NOMO-1 treated with DMSO at 0.1 percent for 48 hours (cell line): ENCODE results near the gene SLC26A1.
A peak's percentile ranks its signal among the peaks of the same experiment; 100 is the strongest.

ENCODE experiments used
- DNase-seq: peaks from one replicate; lab custom pipeline; 2025; ENCODE audit not compliant: unreplicated experiment; lab: John Stamatoyannopoulos, UW

Gene SLC26A1

DNA sequence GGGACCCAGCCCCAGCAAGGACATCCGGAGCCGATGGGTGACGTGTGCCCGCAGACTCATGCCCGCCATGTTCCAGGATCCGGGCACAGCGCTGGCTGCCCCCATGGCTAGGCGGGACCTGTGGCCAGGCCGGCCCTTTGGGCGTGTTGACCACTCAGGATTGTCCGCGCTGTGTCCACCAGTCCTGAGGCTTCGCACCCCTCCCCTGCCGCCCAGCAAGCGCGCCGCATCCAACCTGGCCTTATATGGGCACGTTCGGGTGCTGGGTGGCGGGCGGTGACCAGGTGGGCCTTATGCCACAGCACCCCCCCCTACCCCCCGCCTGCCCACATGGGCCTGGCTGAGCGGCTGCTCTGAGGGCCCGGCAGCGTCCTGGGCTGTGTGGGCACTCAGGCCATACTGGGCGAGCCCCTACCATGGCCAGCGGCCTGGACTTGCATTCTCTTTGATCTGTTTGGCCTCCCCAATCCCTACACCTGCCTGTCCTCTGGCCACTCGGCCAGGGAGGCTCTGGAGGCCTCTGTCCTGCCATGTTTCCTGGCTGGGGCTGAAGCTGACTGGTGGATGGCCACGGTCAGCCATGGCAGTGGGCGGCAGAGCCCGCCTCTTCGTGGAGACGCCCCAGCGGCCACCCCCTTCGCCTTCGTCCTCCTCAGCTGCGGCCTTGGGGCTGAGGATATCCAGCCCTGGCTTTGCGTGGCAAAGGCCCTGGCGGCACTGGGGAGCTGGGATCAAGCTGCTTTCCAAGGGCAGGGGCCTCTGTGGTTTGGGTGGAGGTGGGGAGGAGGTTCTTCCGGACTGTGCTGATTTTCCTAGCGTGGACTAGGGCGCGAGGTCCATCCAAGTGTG is 20.2 kb upstream of the SLC26A1 start:
- no peak for DNase-seq

DNA sequence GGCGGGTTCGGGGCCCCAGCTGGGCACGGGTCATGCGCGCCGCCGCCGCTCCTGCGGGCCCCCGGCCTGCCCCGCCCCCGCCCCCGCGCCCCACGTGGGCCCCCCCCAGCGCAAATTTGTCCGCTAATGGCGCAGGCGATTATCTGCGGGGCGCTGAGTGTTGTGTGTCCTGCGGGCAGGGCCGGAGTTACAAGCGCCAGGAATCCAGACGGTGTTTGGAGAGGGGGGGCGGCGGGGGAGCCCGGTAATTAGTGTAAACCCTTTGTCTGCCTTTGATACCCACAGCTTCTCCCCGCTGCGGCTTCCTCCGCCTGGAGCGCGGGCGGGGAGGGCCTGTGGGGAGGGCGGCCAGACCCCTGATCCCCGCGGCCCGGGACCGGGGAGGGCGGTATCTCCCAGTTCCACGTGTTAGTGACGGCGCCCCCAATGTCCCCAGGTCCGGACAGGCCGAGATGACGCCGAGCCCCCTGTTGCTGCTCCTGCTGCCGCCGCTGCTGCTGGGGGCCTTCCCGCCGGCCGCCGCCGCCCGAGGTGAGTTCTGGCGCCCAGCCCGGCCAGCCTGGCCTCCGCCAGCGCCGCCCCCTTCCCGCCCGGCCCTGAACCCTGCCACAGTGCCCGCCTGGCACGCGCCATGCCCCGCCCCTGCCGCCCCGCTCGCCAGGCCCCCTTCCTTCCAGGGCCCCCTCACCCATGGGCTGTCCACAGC is 19.0 kb upstream of the SLC26A1 start:
- no peak for DNase-seq

DNA sequence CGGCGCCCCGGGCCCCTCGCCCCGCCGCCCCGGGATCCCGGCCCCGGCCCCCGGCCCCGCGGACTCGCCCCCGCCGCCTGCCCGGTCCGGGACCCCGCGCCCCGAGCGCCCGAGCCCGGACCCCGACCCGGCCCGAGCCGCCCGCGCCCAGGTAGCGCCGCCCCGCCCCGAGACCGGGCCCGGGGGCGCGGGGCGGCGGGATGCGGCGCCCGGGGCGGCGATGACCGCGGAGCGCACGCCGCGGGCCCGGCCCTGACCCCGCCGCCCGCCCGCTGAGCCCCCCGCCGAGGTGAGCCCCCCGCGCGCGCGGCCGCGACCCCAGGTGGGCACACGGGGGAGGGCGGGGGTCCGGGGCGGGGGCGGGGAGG is 18.4 kb upstream of the SLC26A1 start:
- DNase-seq = no peak

- peak; percentile 80 for DNase-seq
These were observed 17.9 kb upstream of the SLC26A1 start, which contains the start of gene FGFRL1 for GRCh38 chr4:1011022-1011665. Gene FGFRL1, plus strand, starts transcription at chr4:1011626. Its CDS starts 860 bp downstream, at chr4:1012486.

DNA sequence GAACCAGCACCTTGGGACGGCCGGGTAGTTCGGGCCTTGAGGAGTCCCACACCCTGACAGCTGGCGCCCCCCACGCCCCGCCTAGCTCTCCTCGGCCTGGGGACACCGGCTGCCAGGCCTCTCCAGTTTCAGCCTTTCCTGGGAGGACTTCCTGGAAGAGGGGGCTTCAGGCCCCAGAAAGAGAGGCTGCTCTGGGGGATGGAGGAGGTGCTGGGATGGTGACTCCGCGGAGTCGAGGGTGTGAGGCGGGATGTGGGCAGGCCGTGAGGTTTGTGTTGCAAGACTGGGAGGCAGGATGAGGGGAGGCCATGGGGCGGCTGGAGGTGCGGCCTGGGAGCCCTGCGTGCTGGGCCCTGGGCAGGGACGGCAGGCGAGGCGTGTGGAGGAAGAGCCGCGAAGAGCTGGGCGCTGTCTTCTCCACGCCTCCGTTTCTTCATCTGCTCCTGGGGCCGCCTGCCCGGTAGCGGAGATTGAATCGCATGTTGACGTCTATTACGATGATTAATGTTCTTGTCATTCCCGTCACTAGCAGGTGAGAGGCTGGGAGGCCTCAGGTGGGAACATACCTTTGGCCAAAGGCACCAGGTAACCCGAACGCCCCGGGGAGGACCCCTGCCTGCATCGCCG is 17.3 kb upstream of the SLC26A1 start:
- DNase-seq = peak; percentile 92

- peak; percentile 38 for DNase-seq
These were observed 16.6 kb upstream of the SLC26A1 start for GRCh38 chr4:1009542-1010394.

DNA sequence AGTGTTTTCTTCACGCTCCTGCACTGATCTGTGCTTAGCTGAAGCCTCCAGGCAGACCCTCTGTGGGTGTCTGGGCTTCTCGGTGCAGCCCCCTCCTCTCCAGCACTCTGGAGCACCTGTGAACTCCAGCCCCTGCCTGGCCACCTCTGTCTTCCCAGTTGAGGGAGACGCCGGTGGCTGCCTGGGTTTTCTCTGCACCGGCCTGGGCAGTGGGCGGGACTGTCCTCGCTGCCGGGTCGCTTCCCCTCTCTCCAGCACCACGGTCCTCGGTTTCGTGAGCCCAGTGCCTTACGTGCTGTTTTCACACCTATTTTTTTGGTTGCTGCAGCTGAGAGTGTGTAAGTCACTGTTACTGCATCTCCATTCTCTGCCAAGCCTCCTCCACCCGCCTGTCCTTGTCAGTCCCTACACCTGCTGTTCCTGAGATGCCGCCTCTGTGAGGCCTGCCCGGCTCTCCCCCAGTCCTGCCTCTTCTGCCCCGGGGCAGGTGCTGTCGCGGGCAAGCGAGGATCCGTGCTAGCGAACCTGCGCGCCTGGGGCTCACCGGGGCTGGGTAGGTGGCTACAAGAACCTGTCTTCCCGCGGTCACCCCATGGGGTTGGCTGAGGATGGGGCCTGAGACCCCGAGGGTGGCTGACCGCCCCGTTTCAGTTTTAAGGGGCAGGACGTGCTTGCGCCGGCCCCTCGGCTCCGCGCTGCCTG is 15.8 kb upstream of the SLC26A1 start:
- DNase-seq = no peak

DNA sequence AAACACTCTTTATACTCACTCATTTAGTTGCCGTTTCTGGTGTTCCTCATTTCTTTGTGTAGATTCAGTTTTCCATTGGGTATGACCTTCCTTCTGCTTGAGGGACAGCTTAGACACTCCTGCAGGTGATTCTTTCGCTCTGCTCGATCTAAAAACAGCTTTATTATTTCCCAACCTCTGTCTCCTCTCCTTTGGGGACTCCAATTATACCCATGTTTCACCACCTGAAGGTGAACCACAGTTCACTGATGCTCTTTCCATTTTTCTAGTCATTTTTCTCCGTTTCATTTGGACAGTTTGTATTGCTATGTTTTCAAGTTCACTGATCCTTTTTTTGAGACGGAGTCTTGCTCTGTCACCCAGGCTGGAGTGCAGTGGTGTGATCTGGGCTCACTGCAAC is 13.7 kb upstream of the SLC26A1 start:
- no peak for DNase-seq

DNA sequence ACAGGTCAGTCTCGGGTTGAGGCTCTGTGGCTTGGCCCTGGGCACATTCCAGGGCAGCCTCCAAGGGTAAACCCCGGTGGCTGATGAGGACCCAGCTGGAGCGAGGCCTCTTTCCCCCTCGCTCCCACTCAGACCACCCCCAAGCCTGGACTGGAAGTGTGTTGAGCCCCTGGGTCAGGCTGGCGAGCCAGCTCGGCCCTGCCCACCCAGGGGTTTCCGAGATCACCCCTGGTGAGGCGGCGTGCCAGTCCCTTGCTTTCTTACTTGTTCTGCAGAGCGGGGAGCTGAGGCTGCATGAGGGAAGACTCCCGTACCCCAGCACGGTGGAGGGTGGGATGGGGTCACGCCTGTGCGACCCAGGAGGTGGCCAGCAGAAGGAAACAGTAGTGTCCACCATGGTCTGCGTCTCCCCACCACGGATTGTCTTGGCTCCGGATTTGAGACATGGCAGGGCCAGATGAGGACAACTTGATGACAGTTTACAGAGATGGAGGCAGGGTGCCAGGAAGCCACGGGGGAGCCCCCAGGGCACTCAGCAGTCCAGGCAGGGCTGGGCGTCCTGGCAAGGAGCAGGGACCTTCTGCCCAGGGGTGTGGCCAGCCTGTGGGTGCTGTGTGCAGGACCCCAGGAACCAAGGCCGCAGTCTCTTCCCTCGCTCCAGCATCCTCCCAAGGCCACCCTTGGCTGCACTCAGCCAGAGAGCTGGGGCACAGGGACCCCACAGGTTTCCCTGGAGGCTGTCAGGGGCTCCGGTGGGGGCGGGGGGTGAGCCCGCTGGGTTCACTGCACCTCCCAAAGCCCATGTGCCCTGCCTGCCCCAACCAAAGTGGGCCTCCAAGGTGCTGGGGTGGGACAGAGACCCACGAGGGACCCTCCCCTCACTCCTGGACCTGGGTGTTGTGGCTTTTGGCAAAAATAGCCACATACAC is 11.6 kb upstream of the SLC26A1 start:
- no peak for DNase-seq

GRCh38 chr4:1004071-1004418 is 10.8 kb upstream of the SLC26A1 start:
- DNase-seq = no peak

DNA sequence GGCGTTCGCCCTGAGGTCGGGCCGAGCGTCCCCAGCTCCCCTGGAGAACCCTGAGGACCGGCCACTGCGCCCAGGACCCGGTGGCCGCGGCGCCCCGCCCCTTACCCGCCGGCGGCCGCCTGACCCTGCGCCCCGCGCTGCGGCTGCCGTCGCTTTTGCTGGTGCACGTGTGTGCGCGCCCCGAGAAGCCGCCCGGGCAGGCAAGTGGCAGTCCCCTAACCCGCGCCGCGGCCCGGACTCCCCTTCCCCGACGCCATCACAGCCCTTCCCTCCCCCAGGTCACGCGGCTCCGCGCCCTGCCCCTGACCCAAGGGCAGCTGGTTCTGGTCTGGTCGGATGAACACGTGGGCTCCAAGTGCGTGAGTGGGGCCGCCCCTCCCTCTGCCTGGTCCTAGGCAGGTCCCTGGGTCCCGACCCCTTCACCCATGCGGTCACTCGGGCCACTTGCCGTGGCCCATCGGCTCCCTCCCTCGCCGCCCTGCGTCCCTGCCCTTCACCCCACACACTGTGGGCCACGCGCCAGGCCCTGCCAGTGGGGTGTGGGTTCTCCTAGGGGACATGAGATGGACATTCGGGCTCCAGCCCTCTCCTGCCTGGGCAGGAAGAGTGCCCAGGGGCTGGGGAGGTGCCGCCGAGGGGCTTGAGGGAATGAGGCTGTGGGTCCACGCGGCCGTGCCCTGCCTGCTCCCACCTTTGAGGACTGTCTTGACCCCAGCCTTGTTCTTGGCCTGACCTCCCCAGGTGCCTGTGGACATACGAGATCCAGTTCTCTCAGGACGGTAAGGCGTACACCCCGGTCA is 10.3 kb upstream of the SLC26A1 start:
- no peak for DNase-seq

DNA sequence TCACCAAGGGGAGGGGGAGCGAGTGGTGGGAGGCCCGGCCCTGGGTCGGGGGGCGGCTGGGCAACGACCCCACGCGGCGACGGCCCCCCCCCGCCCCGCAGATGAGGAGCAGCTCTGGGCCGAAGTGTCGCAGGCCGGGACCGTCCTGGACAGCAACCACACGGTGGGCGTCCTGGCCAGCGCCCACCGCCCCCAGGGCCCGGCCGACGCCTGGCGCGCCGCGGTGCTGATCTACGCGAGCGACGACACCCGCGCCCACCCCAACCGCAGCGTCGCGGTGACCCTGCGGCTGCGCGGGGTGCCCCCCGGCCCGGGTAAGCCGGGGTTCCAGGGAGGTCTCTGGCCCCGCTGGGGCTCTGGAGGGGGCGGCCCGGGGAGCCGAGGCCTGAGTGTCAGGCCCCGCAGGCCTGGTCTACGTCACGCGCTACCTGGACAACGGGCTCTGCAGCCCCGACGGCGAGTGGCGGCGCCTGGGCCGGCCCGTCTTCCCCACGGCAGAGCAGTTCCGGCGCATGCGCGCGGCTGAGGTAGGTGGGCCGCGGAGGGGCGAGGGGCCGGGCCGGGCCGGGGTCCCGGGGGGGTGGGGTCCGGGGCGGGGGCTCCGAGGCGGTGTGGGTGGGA is 9.5 kb upstream of the SLC26A1 start:
- no peak for DNase-seq

DNA sequence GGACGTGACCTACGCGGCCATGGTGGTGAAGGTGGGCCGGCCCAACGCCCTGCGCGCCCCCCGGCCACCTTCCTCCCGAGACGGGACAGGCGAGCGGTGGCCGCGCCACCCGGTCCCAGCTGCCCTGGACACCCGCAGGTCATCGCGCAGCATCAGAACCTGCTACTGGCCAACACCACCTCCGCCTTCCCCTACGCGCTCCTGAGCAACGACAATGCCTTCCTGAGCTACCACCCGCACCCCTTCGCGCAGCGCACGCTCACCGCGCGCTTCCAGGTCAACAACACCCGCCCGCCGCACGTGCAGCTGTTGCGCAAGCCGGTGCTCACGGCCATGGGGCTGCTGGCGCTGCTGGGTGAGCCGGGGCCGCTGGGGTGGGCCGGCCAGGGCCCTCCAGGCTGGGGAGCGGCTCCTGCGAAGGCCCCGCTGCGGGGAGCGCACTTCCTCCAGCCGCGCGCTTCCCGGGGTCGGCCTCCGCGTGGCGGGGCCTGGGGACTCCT is 9.0 kb upstream of the SLC26A1 start:
- DNase-seq = peak; percentile 16

- DNase-seq = no peak
These were observed 8.4 kb upstream of the SLC26A1 start for GRCh38 chr4:1001561-1002130.

DNA sequence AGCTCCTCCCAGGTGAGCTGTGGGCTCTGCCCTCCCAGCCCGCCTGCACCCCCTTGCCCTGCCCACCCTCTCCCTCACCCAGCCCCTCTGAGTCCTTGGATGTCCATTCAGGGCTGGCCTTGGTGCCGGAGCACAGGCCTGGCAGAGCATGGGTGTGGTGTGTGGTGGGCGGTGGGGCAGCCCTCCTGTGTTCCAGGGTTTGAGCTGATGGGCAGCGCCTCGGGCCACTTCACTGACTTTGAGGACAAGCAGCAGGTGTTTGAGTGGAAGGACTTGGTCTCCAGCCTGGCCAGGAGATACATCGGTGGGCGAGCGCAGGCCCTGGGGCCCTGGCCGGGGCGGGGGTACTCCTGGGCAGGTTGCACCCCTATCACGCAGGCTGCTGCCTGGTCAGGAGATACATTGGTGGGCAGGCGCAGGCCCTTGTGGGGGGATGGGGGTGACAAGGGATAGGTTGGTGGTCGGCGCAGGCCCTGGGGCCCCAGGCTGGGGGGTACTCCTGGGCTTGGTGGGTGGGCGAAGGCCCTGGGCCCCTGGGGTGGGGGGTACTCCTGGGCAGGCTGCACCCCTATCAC is 7.6 kb upstream of the SLC26A1 start:
- DNase-seq = no peak

GRCh38 chr4:999882-1000425 is 6.8 kb upstream of the SLC26A1 start:
- no peak for DNase-seq
